NCI-H1436 treated with DMSO at 0.1 percent for 48 hours (cell line): ENCODE results near the gene TTLL3.
"Not testable (repeated sequence)": the region's sequence is repeated elsewhere in the genome, so short reads cannot be mapped to it uniquely, and the experiment has no call there.

Experiments used
- DNase-seq: peaks from one replicate; lab custom pipeline; 2025; lab: John Stamatoyannopoulos, UW

The TTLL3 gene

GRCh38 chr3:9866639-9867038 is 56.6 kb downstream of the TTLL3 start:
- no peak for DNase-seq

DNA sequence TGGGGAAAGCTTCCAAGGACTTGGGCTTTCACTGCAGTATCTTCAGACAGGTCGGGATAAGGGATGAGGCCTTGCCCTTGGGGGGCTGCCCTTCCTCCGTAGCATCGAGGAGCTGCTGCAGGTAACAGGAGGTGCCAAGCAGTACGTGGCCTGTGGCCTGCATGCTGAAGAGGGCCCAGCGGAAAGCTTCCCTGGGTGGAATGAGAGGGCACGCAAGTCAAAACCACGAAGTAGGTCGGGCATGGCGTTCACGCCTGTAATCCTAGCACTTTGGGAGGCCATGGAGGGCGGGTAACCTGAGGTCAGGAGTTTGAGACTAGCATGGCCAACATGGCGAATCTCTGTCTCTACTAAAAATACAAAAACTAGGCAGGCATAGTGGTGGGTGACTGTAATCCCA is 57.0 kb downstream of the TTLL3 start:
- DNase-seq = no peak

DNA sequence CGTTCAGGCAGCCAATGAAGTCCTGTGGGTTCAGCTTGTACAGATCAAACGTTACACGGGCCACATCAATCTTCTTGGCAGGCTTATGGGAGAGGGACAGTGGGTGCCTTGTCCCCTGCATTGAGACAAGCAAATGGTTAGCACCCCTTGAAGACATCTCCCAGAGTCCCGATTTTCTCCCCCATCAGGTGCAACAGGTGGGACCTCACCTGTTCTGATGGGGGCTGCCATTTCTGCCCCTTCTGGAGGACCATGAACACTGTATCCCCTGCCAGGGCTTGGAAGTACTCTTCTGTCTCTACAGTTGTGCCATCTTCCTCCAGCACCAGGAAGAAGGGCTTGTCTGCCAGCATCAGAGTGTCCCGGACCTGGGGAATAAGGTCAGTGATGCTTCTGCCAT is 59.9 kb downstream of the TTLL3 start:
- DNase-seq = no peak

DNA sequence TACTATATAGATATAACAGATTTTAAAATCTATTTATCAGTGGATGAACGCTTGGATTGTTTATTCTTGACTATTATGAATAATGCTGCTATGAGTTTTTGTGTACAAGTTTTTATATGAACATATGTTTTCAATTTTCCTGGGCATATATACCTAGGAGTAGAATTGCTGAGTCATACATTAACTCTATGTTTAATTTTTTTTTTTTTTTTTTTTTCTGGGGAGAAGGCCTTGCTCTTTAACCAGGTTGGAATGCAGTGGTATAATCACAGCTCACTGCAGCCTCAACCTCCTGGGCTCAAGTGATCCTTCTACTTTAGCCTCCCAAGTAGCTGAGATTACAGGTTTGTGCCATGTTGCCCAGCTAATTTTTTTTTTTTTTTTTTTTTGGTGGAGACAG is 60.9 kb downstream of the TTLL3 start:
- DNase-seq = no peak

DNA sequence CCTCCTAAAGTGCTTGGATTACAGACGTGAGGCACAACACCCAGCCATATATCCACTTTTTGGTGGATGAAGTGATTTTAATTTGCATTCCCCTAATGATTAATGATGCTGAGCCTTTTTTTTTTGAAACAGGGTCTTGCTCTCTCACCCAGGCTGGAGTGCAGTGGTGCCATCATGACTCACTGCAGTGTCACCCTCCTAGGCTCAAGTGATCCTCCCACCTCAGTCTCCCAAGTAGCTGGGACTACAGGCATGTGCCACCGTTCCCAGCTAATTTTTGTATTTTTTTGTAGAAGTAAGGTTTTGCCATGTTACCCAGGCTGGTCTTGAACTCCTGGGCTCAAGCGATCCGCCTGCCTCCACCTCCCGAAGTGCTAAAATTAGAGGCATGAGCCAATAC is 62.0 kb downstream of the TTLL3 start:
- DNase-seq = not testable (repeated sequence)

DNA sequence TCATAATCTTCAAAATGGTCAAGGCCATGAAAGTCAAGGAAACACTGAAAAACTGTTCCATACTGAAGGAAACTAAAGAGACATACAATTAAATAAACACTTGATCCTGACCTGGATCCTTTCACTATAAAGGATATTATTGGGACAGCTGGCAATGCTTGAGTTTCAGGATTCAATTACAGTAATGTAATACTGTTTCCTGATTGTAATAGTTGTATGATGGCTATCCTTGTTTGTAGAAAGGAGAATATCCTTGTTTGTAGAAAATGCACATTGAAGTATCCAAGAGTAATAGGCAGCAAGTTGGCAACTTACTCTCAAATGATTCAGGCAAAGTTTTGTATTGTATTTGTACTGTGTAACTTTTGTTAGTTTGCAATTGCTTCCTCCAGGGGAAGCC is 65.4 kb downstream of the TTLL3 start:
- DNase-seq = no peak

DNA sequence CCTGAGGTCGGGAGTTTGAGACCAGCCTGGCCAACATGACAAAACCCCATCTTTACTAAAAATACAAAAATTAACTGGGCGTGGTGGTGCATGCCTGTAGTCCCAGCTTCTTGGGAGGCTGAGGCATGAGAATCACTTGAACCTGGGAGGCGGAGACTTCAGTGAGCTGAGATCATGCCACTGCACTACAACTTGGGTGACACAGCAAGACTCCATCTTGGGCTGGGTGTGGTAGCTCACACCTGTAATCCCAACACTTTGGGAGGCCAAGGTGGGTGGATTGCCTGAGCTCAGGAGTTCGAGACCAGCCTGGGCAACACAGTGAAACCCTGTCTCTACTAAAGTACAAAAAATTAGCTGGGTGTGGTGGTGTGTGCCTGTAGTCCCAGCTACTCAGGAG is 66.2 kb downstream of the TTLL3 start:
- not testable (repeated sequence) for DNase-seq

GRCh38 chr3:9876991-9877390 is 66.9 kb downstream of the TTLL3 start:
- no peak for DNase-seq

GRCh38 chr3:9878700-9879099 is 68.6 kb downstream of the TTLL3 start:
- no peak for DNase-seq

DNA sequence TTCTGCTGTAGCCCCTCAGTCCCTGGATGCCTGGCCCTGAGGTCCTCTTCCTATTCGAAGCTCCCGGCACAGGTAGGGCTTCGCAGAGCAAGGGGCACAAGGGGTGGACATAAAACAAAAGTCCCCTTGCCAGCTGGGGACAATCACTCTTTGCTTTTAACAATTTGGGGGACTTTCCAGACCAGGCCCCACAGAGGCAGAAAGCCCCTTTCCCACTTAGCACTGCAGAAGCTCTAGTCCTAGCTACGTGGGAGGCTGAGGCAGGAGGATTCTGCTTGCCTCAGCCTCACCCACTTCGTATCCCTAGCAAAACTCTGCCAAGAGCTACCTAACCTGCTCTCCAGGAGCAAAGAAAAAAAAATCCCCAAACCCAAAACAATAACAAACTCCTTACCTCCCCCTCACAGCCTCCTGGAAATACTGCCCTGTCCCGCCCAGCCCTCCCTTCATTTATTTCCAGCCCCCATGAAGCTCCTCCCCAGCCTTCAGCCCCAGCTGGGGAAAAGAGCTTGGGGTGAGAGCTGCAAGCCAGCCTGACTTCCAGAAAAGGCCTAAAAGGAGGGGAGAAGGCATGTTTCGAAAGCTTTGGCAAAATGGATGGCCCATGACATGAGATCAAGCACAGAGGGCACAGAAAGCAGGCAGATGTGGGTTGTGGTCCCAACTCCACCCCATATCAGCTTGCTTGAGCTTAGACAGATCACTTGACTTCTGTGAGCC is 69.9 kb downstream of the TTLL3 start, which contains the start of gene CIDEC:
TSS of gene CIDEC (minus strand) at position 424 of the 720 bp plus-strand sequence. CDS start 1,767 bp downstream, outside the sequence.
- DNase-seq = no peak

GRCh38 chr3:9881441-9881840 is 71.4 kb downstream of the TTLL3 start:
- DNase-seq = no peak

DNA sequence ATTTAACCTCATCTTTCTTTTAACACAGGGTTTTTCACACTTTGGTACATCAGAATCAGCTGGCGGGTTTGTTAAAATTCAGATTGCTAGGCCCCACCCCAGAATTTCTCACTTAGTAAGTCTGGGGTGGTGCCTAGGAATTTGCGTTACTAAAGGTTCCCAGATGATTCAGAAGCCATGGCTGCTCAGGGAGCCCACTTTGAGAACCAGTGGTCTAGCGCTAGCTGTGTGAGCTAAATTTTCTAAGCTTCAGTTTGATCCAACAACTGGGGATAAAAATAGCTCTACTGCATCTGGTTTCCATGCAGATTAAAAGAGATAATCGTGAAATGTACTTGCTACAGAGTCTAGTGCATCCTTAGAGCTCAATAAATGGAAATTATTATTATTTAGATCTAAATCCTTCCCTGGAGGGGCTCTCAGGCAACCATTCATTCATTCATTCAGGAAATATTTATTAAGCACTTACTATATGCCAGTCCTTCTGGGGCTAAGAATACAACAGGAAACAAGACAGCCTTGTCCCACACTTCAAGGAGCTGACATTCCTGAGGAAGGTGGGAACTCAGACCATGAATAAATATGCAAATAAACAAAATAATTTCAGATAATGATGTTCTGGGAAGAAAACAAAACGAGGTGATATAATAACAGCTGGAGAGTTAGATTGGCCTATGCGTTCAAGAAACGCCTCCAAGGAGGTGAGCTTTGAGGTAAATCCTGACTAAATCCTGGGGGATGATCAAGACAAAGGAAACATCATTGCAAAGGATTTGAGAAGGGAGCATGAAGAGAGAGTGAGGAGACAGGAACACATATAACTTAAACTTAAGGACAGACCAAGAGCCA is 73.9 kb downstream of the TTLL3 start:
- DNase-seq = no peak

GRCh38 chr3:9884555-9885165 is 74.6 kb downstream of the TTLL3 start:
- DNase-seq = no peak
